ACHN (cell line): ENCODE measurements around the gene OLFML1.
"Not testable (repeated sequence)": the region's sequence is repeated elsewhere in the genome, so short reads cannot be mapped to it uniquely, and the experiment has no call there.

ENCODE experiments used
- DNase-seq: peaks from one replicate; pipeline ENCODE4 v3.0.0-alpha.2; 2015
- in situ Hi-C: cut with HindIII; loops from 2 replicates; pipeline ENCODE4 v1.10.0; 2017; ENCODE audit warnings: low sequenced_read_pairs, low pct_ligation_motif_present, low pct_unique_long_range_greater_than_20kb

The OLFML1 gene

GRCh38 chr11:7501251-7501650 lies 15.9 kb downstream of the OLFML1 start:
- DNase-seq, result no peak
- in situ Hi-C loops, result no loop called here

- no peak for DNase-seq
- in situ Hi-C loops, result no loop called here
Measured at GRCh38 chr11:7501894-7502293, 16.6 kb downstream of the OLFML1 start.

GRCh38 chr11:7506243-7506642 lies 20.9 kb downstream of the OLFML1 start:
- in situ Hi-C loops, result no loop called here
- DNase-seq, result no peak

GRCh38 chr11:7508087-7508486 lies 22.8 kb downstream of the OLFML1 start:
- in situ Hi-C loops, result no loop called here
- DNase-seq, result no peak

- in situ Hi-C loops, result no loop called here
- no peak for DNase-seq
Measured at GRCh38 chr11:7509966-7510365, 24.7 kb downstream of the OLFML1 start.

- in situ Hi-C loops, result no loop called here
- no peak for DNase-seq
Measured at GRCh38 chr11:7511401-7511800, 26.1 kb downstream of the OLFML1 start.

GRCh38 chr11:7512525-7513233 lies 27.4 kb downstream of the OLFML1 start:
- in situ Hi-C loops, result no loop called here

GRCh38 chr11:7513234-7514098 lies 28.2 kb downstream of the OLFML1 start, which contains the start of gene PPFIBP2:
Gene PPFIBP2 (plus strand): TSS chr11:7513999. CDS start chr11:7549476, 35,477 bp downstream.
- in situ Hi-C loops, result no loop called here
- peak; percentile 63 for DNase-seq

More at GRCh38 chr11:7512525-7513233, 27.4 kb downstream of the OLFML1 start:
- no peak for DNase-seq

GRCh38 chr11:7514099-7514591 lies 28.8 kb downstream of the OLFML1 start:
- DNase-seq, result no peak
- in situ Hi-C loops, result no loop called here

GRCh38 chr11:7515447-7515886 lies 30.2 kb downstream of the OLFML1 start:
- in situ Hi-C loops, result no loop called here
- no peak for DNase-seq

- no peak for DNase-seq
- in situ Hi-C loops, result no loop called here
Measured at GRCh38 chr11:7516475-7516874, 31.2 kb downstream of the OLFML1 start.

GRCh38 chr11:7517743-7518142 lies 32.4 kb downstream of the OLFML1 start:
- in situ Hi-C loops, DNase-seq: not testable (repeated sequence)

GRCh38 chr11:7518811-7519562 lies 33.7 kb downstream of the OLFML1 start:
- no peak for DNase-seq
- in situ Hi-C loops, result no loop called here

- in situ Hi-C loops, result no loop called here
- DNase-seq, result no peak
Measured at GRCh38 chr11:7520011-7520942, 35.0 kb downstream of the OLFML1 start.

- DNase-seq, result no peak
- in situ Hi-C loops, result no loop called here
Measured at GRCh38 chr11:7520981-7521487, 35.7 kb downstream of the OLFML1 start.

- DNase-seq, result no peak
- in situ Hi-C loops, result no loop called here
Measured at GRCh38 chr11:7522121-7522520, 36.8 kb downstream of the OLFML1 start.

GRCh38 chr11:7522546-7522945 lies 37.2 kb downstream of the OLFML1 start:
- DNase-seq, result no peak
- in situ Hi-C loops, result no loop called here
